Posterior cingulate gyrus (tissue), 11 donors: ENCODE measurements around the gene RBKS.
A peak's percentile ranks its signal among the peaks of the same experiment; 100 is the strongest.

Experiments used
- DNase-seq, 10 donors: peaks; one replicate each; pipeline versions ENCODE4 v3.0.0 to v3.0.0-alpha.2; 2020 to 2021; ENCODE audit warnings: mixed read lengths in 3 of 10
- intact Hi-C: fragments of 100-400 bp; cut with DNase I; formaldehyde crosslinking; loops from one replicate; pipeline ENCODE4 v1.15.1; 2023

RBKS gene

GRCh38 chr2:27741673-27742072 is 148.5 kb downstream of the RBKS start:
- DNase-seq = no peak
- intact Hi-C loops = no loop called here

- no peak for DNase-seq
- intact Hi-C loops = no loop called here
Measured at GRCh38 chr2:27739058-27739373, 151.2 kb downstream of the RBKS start.

GRCh38 chr2:27738349-27739057 is 151.7 kb downstream of the RBKS start:
- intact Hi-C loops = no loop called here
- DNase-seq = peak in 1 of 10 donors; percentile 28

GRCh38 chr2:27737676-27738348 is 152.4 kb downstream of the RBKS start:
- intact Hi-C loops = no loop called here
- DNase-seq = peak in 6 of 10 donors; percentile 32 to 91 (median 65)

GRCh38 chr2:27736890-27737204 is 153.3 kb downstream of the RBKS start:
- intact Hi-C loops = no loop called here
- peak in 1 of 10 donors; percentile 37 for DNase-seq

GRCh38 chr2:27736031-27736889 is 153.9 kb downstream of the RBKS start:
- intact Hi-C loops = no loop called here
- peak in 1 of 10 donors; percentile 54 for DNase-seq

GRCh38 chr2:27735263-27735904 is 154.8 kb downstream of the RBKS start:
- intact Hi-C loops = no loop called here
- DNase-seq = peak in 9 of 10 donors; percentile 23 to 92 (median 49)

GRCh38 chr2:27734305-27734704 is 155.9 kb downstream of the RBKS start:
- DNase-seq = no peak
- intact Hi-C loops = no loop called here
